ENCODE measurements around the gene HSPA14. TPM values are rescaled to one million over a fixed set of nuclear protein-coding genes. Genes with fewer than 3 reads are reported as not detected.

The HSPA14 gene
- total RNA-seq, 1 experiment from 2014 or later = 30.1 TPM

DNA sequence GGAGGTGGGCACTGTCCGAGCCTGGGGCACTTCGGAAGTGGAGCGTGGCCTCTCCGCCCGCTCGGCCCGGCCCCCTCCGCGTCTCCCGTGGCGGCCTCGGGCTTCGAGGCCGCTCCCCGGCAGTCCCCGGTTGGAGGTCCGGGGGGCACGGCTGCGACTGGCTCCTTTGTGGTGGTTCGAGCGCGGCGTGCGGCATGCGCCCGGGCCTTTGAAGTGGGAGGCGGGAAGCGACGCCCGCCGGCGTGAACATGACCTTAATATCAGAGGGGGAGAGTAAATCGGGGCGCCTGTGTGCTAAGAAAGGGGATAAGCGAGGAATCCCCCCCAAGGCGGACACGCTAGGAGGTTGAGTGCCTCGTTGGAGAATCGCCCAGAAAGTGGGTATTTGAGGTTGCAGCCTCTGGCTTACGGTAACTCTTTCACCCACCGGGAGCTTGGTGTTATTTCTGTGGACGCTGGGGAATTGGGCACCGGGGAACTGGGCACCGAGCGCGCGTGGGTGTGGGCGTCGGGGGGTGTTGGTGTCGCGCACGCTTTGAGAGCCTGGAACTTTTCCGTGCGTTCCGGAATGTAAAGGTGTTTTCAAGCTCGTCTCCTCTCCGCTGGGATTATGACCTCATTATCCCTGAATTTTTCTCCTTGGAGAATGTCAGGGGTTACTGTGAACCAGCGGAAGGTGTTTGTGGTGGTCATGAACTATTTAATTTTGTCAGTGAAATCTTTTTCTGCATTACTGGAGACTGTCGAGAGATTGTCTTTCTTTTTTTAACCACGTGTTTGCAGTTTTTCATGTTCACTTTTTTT lies 41.2 kb downstream of the HSPA14 start (continued):
- TF ChIP-seq NFATC4 (CRISPR knock-in tag; IDR thresholded peaks at IDR 0.05) (no peak), HMGA2 (CRISPR knock-in tag; IDR thresholded peaks at IDR 0.05) (no peak), ATF1 (CRISPR knock-in tag; IDR thresholded peaks at IDR 0.05) (0 out of 2 replicates have a peak, but pooled peaks have one; percentile 9), ZNF219 (CRISPR knock-in tag; IDR thresholded peaks at IDR 0.05; ENCODE audit: borderline replicate concordance) (no peak), NFYB (CRISPR knock-in tag; conservative IDR thresholded peaks at IDR 0.05; ENCODE audit: low read depth) (peak; percentile 28; the same call in 1 of the 2 replicates)
- TF ChIP-seq, protein P1, sequence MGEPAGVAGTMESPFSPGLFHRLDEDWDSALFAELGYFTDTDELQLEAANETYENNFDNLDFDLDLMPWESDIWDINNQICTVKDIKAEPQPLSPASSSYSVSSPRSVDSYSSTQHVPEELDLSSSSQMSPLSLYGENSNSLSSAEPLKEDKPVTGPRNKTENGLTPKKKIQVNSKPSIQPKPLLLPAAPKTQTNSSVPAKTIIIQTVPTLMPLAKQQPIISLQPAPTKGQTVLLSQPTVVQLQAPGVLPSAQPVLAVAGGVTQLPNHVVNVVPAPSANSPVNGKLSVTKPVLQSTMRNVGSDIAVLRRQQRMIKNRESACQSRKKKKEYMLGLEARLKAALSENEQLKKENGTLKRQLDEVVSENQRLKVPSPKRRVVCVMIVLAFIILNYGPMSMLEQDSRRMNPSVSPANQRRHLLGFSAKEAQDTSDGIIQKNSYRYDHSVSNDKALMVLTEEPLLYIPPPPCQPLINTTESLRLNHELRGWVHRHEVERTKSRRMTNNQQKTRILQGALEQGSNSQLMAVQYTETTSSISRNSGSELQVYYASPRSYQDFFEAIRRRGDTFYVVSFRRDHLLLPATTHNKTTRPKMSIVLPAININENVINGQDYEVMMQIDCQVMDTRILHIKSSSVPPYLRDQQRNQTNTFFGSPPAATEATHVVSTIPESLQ (CRISPR knock-in tag; IDR thresholded peaks at IDR 0.05) = no peak
- TF ChIP-seq, protein P2, sequence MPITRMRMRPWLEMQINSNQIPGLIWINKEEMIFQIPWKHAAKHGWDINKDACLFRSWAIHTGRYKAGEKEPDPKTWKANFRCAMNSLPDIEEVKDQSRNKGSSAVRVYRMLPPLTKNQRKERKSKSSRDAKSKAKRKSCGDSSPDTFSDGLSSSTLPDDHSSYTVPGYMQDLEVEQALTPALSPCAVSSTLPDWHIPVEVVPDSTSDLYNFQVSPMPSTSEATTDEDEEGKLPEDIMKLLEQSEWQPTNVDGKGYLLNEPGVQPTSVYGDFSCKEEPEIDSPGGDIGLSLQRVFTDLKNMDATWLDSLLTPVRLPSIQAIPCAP (CRISPR knock-in tag; IDR thresholded peaks at IDR 0.05) = no peak
- TF ChIP-seq, protein P3, sequence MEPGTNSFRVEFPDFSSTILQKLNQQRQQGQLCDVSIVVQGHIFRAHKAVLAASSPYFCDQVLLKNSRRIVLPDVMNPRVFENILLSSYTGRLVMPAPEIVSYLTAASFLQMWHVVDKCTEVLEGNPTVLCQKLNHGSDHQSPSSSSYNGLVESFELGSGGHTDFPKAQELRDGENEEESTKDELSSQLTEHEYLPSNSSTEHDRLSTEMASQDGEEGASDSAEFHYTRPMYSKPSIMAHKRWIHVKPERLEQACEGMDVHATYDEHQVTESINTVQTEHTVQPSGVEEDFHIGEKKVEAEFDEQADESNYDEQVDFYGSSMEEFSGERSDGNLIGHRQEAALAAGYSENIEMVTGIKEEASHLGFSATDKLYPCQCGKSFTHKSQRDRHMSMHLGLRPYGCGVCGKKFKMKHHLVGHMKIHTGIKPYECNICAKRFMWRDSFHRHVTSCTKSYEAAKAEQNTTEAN (CRISPR knock-in tag; IDR thresholded peaks at IDR 0.05) = 0 out of 2 replicates have a peak, but pooled peaks have one; percentile 11

DNA sequence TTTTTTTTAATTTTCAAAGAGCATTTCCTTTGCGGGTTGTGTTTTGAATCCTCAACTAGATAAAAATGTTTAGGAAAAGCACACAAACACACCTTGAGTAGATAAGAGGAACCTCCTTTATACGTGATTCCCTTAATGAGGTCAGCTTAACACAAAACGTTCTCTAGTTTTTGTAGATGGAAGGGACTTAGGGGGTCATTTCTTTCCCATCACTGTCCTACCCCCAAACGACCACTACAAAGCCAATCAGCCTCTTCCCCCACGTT lies 41.8 kb downstream of the HSPA14 start:
- ChIA-PET POLR2A (interaction anchor here (1.0 to 3.9 kb wide), 2 partner anchors 42 to 79 kb away, joined by 3 to 75 read pairs; partner anchors contain the start of genes CDNF, HSPA14, MEIG1 and MSANTD7), CTCF (interaction anchor here (1.1 to 1.8 kb wide), 4 partner anchors 9 to 343 kb away, joined by 3 to 5 read pairs (median 4); partner anchors contain the start of gene DCLRE1C)
- TF ChIP-seq, protein P4, sequence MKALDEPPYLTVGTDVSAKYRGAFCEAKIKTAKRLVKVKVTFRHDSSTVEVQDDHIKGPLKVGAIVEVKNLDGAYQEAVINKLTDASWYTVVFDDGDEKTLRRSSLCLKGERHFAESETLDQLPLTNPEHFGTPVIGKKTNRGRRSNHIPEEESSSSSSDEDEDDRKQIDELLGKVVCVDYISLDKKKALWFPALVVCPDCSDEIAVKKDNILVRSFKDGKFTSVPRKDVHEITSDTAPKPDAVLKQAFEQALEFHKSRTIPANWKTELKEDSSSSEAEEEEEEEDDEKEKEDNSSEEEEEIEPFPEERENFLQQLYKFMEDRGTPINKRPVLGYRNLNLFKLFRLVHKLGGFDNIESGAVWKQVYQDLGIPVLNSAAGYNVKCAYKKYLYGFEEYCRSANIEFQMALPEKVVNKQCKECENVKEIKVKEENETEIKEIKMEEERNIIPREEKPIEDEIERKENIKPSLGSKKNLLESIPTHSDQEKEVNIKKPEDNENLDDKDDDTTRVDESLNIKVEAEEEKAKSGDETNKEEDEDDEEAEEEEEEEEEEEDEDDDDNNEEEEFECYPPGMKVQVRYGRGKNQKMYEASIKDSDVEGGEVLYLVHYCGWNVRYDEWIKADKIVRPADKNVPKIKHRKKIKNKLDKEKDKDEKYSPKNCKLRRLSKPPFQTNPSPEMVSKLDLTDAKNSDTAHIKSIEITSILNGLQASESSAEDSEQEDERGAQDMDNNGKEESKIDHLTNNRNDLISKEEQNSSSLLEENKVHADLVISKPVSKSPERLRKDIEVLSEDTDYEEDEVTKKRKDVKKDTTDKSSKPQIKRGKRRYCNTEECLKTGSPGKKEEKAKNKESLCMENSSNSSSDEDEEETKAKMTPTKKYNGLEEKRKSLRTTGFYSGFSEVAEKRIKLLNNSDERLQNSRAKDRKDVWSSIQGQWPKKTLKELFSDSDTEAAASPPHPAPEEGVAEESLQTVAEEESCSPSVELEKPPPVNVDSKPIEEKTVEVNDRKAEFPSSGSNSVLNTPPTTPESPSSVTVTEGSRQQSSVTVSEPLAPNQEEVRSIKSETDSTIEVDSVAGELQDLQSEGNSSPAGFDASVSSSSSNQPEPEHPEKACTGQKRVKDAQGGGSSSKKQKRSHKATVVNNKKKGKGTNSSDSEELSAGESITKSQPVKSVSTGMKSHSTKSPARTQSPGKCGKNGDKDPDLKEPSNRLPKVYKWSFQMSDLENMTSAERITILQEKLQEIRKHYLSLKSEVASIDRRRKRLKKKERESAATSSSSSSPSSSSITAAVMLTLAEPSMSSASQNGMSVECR (CRISPR knock-in tag; IDR thresholded peaks at IDR 0.05; ENCODE audit: borderline replicate concordance) = no peak
- TF ChIP-seq FOXK1 (CRISPR knock-in tag; IDR thresholded peaks at IDR 0.05) (no peak), HMGA2 (CRISPR knock-in tag; IDR thresholded peaks at IDR 0.05) (no peak)
- TF ChIP-seq, protein P5, sequence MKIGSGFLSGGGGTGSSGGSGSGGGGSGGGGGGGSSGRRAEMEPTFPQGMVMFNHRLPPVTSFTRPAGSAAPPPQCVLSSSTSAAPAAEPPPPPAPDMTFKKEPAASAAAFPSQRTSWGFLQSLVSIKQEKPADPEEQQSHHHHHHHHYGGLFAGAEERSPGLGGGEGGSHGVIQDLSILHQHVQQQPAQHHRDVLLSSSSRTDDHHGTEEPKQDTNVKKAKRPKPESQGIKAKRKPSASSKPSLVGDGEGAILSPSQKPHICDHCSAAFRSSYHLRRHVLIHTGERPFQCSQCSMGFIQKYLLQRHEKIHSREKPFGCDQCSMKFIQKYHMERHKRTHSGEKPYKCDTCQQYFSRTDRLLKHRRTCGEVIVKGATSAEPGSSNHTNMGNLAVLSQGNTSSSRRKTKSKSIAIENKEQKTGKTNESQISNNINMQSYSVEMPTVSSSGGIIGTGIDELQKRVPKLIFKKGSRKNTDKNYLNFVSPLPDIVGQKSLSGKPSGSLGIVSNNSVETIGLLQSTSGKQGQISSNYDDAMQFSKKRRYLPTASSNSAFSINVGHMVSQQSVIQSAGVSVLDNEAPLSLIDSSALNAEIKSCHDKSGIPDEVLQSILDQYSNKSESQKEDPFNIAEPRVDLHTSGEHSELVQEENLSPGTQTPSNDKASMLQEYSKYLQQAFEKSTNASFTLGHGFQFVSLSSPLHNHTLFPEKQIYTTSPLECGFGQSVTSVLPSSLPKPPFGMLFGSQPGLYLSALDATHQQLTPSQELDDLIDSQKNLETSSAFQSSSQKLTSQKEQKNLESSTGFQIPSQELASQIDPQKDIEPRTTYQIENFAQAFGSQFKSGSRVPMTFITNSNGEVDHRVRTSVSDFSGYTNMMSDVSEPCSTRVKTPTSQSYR (CRISPR knock-in tag; IDR thresholded peaks at IDR 0.05) = no peak
- TF ChIP-seq, protein P1 (CRISPR knock-in tag; IDR thresholded peaks at IDR 0.05) = no peak
- TF ChIP-seq, protein P2 (CRISPR knock-in tag; IDR thresholded peaks at IDR 0.05) = no peak
- Mint-ChIP-seq H3K9me3 (no peaks in the 10 kb centered on the region), H3K36me3 (peaks cover 13% of the 10 kb centered on the region), H3K27ac (peak overlapping the region; percentile 84; the same call in 1 of the 2 replicates), H3K4me1 (peaks cover 43% of the 10 kb centered on the region), H3K4me3 (peak overlapping the region; percentile 90), H3K27me3 (ENCODE audit: low read depth) (no peaks in the 10 kb centered on the region)
- no peak for ATAC-seq
- DNase-seq (ENCODE audit: low spot score) = no peak

Data from WTC11 (cell line).